Measurements from ENCODE around the gene SLAMF1. TPM values are rescaled to one million over a fixed set of nuclear protein-coding genes. Genes with fewer than 3 reads are reported as not detected.

The SLAMF1 gene
- total RNA-seq, 1 donor from 2014 or later, result not detected

GRCh38 chr1:160619742-160620277 is 27.0 kb downstream of the SLAMF1 start:
- H3K4me3 ChIP-seq (ENCODE audit: insufficient read depth, low read depth, low read length), result no peak overlapping the region
- DNase-seq (ENCODE audit: low read depth), result no peak
- H3K27ac ChIP-seq (ENCODE audit: low read depth, low read length), result no peak overlapping the region
- no peaks in the 10 kb centered on the region for H3K36me3 ChIP-seq (ENCODE audit: insufficient read depth, low read length)
- H3K4me1 ChIP-seq (ENCODE audit: insufficient read depth, low read length), result no peaks in the 10 kb centered on the region
- no peaks in the 10 kb centered on the region for H3K79me2 ChIP-seq (ENCODE audit: insufficient read depth, low read length)
- Mint-ChIP-seq H3K27me3 (ENCODE audit: low read depth, unreplicated experiment) (no peaks in the 10 kb centered on the region), H3K4me1 (ENCODE audit: low read depth, unreplicated experiment) (peaks cover 7% of the 10 kb centered on the region), H3K9me3 (ENCODE audit: unreplicated experiment) (peaks cover 1% of the 10 kb centered on the region), H3K36me3 (ENCODE audit: low read depth, unreplicated experiment) (no peaks in the 10 kb centered on the region), H3K27ac (ENCODE audit: unreplicated experiment) (no peak overlapping the region), H3K4me3 (ENCODE audit: unreplicated experiment) (no peak overlapping the region)
- TF ChIP-seq CTCF (IDR thresholded peaks at IDR 0.05; ENCODE audit: insufficient read depth, low read depth, low read length) (no peak), EZH2 (IDR thresholded peaks at IDR 0.05; ENCODE audit: insufficient read depth, low read length) (no peak)
- no peaks in the 10 kb centered on the region for H4K20me1 ChIP-seq (ENCODE audit: insufficient read depth, low read length)
- H2AFZ ChIP-seq (ENCODE audit: low read depth, low read length), result no peak overlapping the region
- no peaks in the 10 kb centered on the region for H3K9me3 ChIP-seq (ENCODE audit: insufficient read depth, low read depth, low read length)
- H3K4me2 ChIP-seq (ENCODE audit: low read length), result no peak overlapping the region
- H3K27me3 ChIP-seq (ENCODE audit: insufficient read depth, low read length), result no peaks in the 10 kb centered on the region
- FAIRE-seq, result no peak
- H3K9ac ChIP-seq (ENCODE audit: low read length), result no peak overlapping the region

- Histone ChIP-seq H3K27ac (ENCODE audit: low read depth, low read length) (no peak overlapping the region), H3K4me2 (ENCODE audit: low read length) (no peak overlapping the region), H3K9me3 (ENCODE audit: insufficient read depth, low read depth, low read length) (no peaks in the 10 kb centered on the region), H3K9ac (ENCODE audit: low read length) (no peak overlapping the region), H3K27me3 (ENCODE audit: insufficient read depth, low read length) (no peaks in the 10 kb centered on the region), H3K36me3 (ENCODE audit: insufficient read depth, low read length) (no peaks in the 10 kb centered on the region), H3K4me3 (ENCODE audit: insufficient read depth, low read depth, low read length) (no peak overlapping the region), H3K79me2 (ENCODE audit: insufficient read depth, low read length) (no peaks in the 10 kb centered on the region), H4K20me1 (ENCODE audit: insufficient read depth, low read length) (no peaks in the 10 kb centered on the region), H3K4me1 (ENCODE audit: insufficient read depth, low read length) (no peaks in the 10 kb centered on the region), H2AFZ (ENCODE audit: low read depth, low read length) (no peak overlapping the region)
- H3K27me3 Mint-ChIP-seq (ENCODE audit: low read depth, unreplicated experiment), result peaks cover 1% of the 10 kb centered on the region
- no peak overlapping the region for H3K4me3 Mint-ChIP-seq (ENCODE audit: unreplicated experiment)
- H3K9me3 Mint-ChIP-seq (ENCODE audit: unreplicated experiment), result peaks cover 1% of the 10 kb centered on the region
- H3K27ac Mint-ChIP-seq (ENCODE audit: unreplicated experiment), result no peak overlapping the region
- no peak for FAIRE-seq
- peaks cover 7% of the 10 kb centered on the region for H3K4me1 Mint-ChIP-seq (ENCODE audit: low read depth, unreplicated experiment)
- no peaks in the 10 kb centered on the region for H3K36me3 Mint-ChIP-seq (ENCODE audit: low read depth, unreplicated experiment)
- no peak for DNase-seq (ENCODE audit: low read depth)
- peak; percentile 35 for TF ChIP-seq CTCF (IDR thresholded peaks at IDR 0.05; ENCODE audit: insufficient read depth, low read depth, low read length)
- TF ChIP-seq EZH2 (IDR thresholded peaks at IDR 0.05; ENCODE audit: insufficient read depth, low read length), result no peak
Observed at GRCh38 chr1:160618763-160619274, 28.0 kb downstream of the SLAMF1 start.

GRCh38 chr1:160618327-160618726 is 28.5 kb downstream of the SLAMF1 start:
- FAIRE-seq, result no peak
- no peaks in the 10 kb centered on the region for H3K9me3 ChIP-seq (ENCODE audit: insufficient read depth, low read depth, low read length)
- H3K27me3 Mint-ChIP-seq (ENCODE audit: low read depth, unreplicated experiment), result peaks cover 2% of the 10 kb centered on the region
- peaks cover 1% of the 10 kb centered on the region for H3K9me3 Mint-ChIP-seq (ENCODE audit: unreplicated experiment)
- no peak overlapping the region for H2AFZ ChIP-seq (ENCODE audit: low read depth, low read length)
- H3K4me1 ChIP-seq (ENCODE audit: insufficient read depth, low read length), result no peaks in the 10 kb centered on the region
- H3K4me2 ChIP-seq (ENCODE audit: low read length), result no peak overlapping the region
- TF ChIP-seq EZH2 (IDR thresholded peaks at IDR 0.05; ENCODE audit: insufficient read depth, low read length) (no peak), CTCF (IDR thresholded peaks at IDR 0.05; ENCODE audit: insufficient read depth, low read depth, low read length) (no peak)
- H4K20me1 ChIP-seq (ENCODE audit: insufficient read depth, low read length), result no peaks in the 10 kb centered on the region
- H3K27ac ChIP-seq (ENCODE audit: low read depth, low read length), result no peak overlapping the region
- H3K4me1 Mint-ChIP-seq (ENCODE audit: low read depth, unreplicated experiment), result peaks cover 7% of the 10 kb centered on the region
- no peaks in the 10 kb centered on the region for H3K36me3 Mint-ChIP-seq (ENCODE audit: low read depth, unreplicated experiment)
- DNase-seq (ENCODE audit: low read depth), result no peak
- H3K27me3 ChIP-seq (ENCODE audit: insufficient read depth, low read length), result no peaks in the 10 kb centered on the region
- H3K4me3 ChIP-seq (ENCODE audit: insufficient read depth, low read depth, low read length), result no peak overlapping the region
- no peak overlapping the region for H3K9ac ChIP-seq (ENCODE audit: low read length)
- no peaks in the 10 kb centered on the region for H3K36me3 ChIP-seq (ENCODE audit: insufficient read depth, low read length)
- H3K79me2 ChIP-seq (ENCODE audit: insufficient read depth, low read length), result no peaks in the 10 kb centered on the region
- H3K27ac Mint-ChIP-seq (ENCODE audit: unreplicated experiment), result no peak overlapping the region
- H3K4me3 Mint-ChIP-seq (ENCODE audit: unreplicated experiment), result no peak overlapping the region
